Suprapubic skin (tissue), 4 donors: Measurements from ENCODE around the gene RGS12. TPM values are rescaled to one million over a fixed set of nuclear protein-coding genes. Genes with fewer than 3 reads are reported as not detected.

Source experiments
- DNase-seq, 2 donors: peaks; one replicate each; pipeline ENCODE4 v3.0.0-alpha.2; 2019; ENCODE audit warnings: low spot score in 2 of 2
- H3K27ac ChIP-seq: fragments of 200-600 bp; sonication (generic); one replicate; pipeline ENCODE4 v1.5.1; 2019
- H3K27me3 ChIP-seq: fragments of 200-600 bp; sonication (generic); one replicate; pipeline ENCODE4 v1.5.1; 2019
- H3K36me3 ChIP-seq: fragments of 200-600 bp; sonication (generic); one replicate; pipeline ENCODE4 v1.5.1; 2019
- H3K4me1 ChIP-seq: fragments of 200-600 bp; sonication (generic); one replicate; pipeline ENCODE4 v1.5.1; 2019
- H3K4me3 ChIP-seq: fragments of 200-600 bp; sonication (generic); one replicate; pipeline ENCODE4 v1.5.1; 2019; ENCODE audit warnings: mild to moderate bottlenecking
- H3K9me3 ChIP-seq: fragments of 200-600 bp; sonication (generic); one replicate; pipeline ENCODE4 v1.5.1; 2019
- CTCF ChIP-seq, 2 donors: fragments of 200-600 bp in 1 of 2; fragments of 450-650 bp in 1 of 2; sonication (generic) in 1 of 2; IDR thresholded peaks; one replicate each; pipeline ENCODE4 v1.5.1; 2016 to 2019; ENCODE audit warnings: antibody characterized with exemption in 2 of 2, mild to moderate bottlenecking in 1 of 2, moderate library complexity in 1 of 2
- EP300 ChIP-seq: sonication (generic); formaldehyde crosslinking; IDR thresholded peaks from one replicate; pipeline ENCODE4 v1.6.1; 2017; ENCODE audit warnings: antibody characterized with exemption
- POLR2A ChIP-seq, 2 donors: fragments of 450-650 bp; IDR thresholded peaks; one replicate each; pipeline ENCODE4 v1.6.1; 2017; ENCODE audit warnings: antibody characterized with exemption in 2 of 2, mild to moderate bottlenecking in 2 of 2, moderate library complexity in 2 of 2
- POLR2AphosphoS5 ChIP-seq, 3 donors: sonication (generic); formaldehyde crosslinking; IDR thresholded peaks; one replicate each; pipeline ENCODE4 v1.6.1; 2017; ENCODE audit warnings: antibody characterized with exemption in 3 of 3
- WGBS: methylation state at CpG from one replicate; pipeline ENCODE4 v1.1.5; 2018; 5-methylcytosine and 5-hydroxymethylcytosine counted together
- total RNA-seq, 4 donors: library from RNA; depleted of rRNA; stranded (reverse); fragments of >200 nt; gene quantifications; one replicate each; pipeline ENCODE4 v1.1.0, GENCODE V29; 2016

The RGS12 gene
- total RNA-seq, 4 donors from 2014 or later = 65.8 to 246 (median 118) TPM

GRCh38 chr4:3305610-3306371, 13.0 kb downstream of the RGS12 start:
- no peaks in the 10 kb centered on the region for H3K27me3 ChIP-seq
- peak in 1 of 2 donors; percentile 71 for DNase-seq
- no peak overlapping the region for H3K27ac ChIP-seq
- H3K4me1 ChIP-seq = peaks cover 26% of the 10 kb centered on the region
- WGBS = 72% methylated on average over 9 of the region's 9 CpGs
- H3K9me3 ChIP-seq = no peaks in the 10 kb centered on the region
- no peak overlapping the region for H3K4me3 ChIP-seq
- TF ChIP-seq POLR2A (IDR thresholded peaks at IDR 0.05) (no peak), EP300 (no peak), CTCF (IDR thresholded peaks at IDR 0.05) (no peak), POLR2AphosphoS5 (IDR thresholded peaks at IDR 0.05) (no peak)
- no peaks in the 10 kb centered on the region for H3K36me3 ChIP-seq

DNA sequence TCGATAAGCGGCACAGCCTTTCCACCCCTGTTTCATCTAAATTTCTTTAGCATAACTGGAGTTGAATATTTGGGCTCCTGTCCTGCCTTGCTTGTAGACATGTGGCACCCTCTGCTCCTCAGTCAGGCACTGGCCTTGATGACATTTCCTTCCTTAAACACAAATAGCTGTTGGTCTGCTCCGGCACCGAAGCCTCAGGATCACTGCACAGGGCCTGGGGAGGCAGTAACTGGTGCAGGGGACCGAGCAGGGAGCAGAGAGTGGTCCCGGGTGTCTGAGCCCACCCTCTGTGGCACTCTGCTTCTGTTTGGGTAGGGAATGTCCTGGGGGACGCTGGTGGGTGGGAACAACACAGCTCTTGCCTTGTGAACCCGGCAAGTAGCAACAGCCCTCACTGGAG, 13.6 kb downstream of the RGS12 start:
- DNase-seq = peak; percentile 49 to 59
- Histone ChIP-seq H3K4me1 (peaks cover 26% of the 10 kb centered on the region), H3K36me3 (no peaks in the 10 kb centered on the region), H3K4me3 (no peak overlapping the region), H3K27me3 (no peaks in the 10 kb centered on the region), H3K9me3 (no peaks in the 10 kb centered on the region), H3K27ac (no peak overlapping the region)
- WGBS = 88% methylated on average over 8 of the region's 8 CpGs
- TF ChIP-seq POLR2A (IDR thresholded peaks at IDR 0.05) = no peak
- TF ChIP-seq CTCF (IDR thresholded peaks at IDR 0.05) = no peak
- no peak for TF ChIP-seq EP300

- no peaks in the 10 kb centered on the region for H3K36me3 ChIP-seq
- no peak overlapping the region for H3K27ac ChIP-seq
- H3K4me1 ChIP-seq = peaks cover 29% of the 10 kb centered on the region
- no peak for TF ChIP-seq CTCF (IDR thresholded peaks at IDR 0.05)
- TF ChIP-seq EP300 = no peak
- TF ChIP-seq POLR2AphosphoS5 (IDR thresholded peaks at IDR 0.05) = no peak
- TF ChIP-seq POLR2A (IDR thresholded peaks at IDR 0.05) = no peak
- H3K4me3 ChIP-seq = no peak overlapping the region
- DNase-seq = peak in 1 of 2 donors; percentile 29
- no peaks in the 10 kb centered on the region for H3K9me3 ChIP-seq
- WGBS = 97% methylated on average over 20 of the region's 20 CpGs
- H3K27me3 ChIP-seq = no peaks in the 10 kb centered on the region
Measured at GRCh38 chr4:3307060-3307459, 14.2 kb downstream of the RGS12 start.

GRCh38 chr4:3307486-3307885, 14.7 kb downstream of the RGS12 start:
- Histone ChIP-seq H3K36me3 (no peaks in the 10 kb centered on the region), H3K4me1 (peaks cover 29% of the 10 kb centered on the region), H3K4me3 (no peak overlapping the region), H3K27ac (no peak overlapping the region), H3K9me3 (no peaks in the 10 kb centered on the region), H3K27me3 (no peaks in the 10 kb centered on the region)
- TF ChIP-seq EP300 (no peak), CTCF (IDR thresholded peaks at IDR 0.05) (no peak), POLR2A (IDR thresholded peaks at IDR 0.05) (no peak), POLR2AphosphoS5 (IDR thresholded peaks at IDR 0.05) (no peak)
- 70% methylated on average over 12 of the region's 12 CpGs for WGBS
- peak in 1 of 2 donors; percentile 29 for DNase-seq

DNA sequence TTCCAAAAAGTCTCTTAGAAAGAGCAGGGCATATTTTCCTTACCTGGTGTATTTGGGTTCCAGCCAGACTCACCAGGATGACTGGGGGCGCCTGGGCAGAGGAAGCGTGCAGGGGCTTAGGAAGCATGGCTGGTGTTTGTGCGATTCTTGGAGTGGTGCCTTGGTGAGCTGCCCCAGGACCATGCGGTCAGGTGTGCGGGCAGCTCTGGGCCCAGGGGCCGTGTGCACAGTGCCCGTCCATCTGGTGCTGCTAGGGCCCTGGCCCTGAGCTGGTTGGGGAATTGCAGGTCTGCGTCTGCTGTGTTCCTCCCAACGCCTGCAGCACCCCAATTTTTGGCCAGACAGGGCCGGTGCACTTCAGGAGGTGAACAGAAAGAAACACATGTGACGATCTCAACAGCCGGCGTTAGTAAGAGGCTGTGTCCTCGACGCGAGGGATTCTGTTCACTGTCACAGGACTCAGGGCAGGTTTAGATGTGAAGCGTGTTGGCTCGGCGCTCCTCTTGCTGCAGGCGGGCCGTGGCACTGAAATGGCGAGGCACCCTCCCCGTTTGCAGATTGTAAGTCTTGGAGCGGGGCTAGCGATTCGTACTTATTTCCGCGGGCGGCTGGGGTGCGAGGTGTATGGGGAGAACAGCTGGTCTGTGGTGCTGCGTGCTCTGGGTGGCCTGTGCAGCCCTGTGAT, 15.2 kb downstream of the RGS12 start:
- 92% methylated on average over 30 of the region's 31 CpGs for WGBS
- H3K9me3 ChIP-seq = no peaks in the 10 kb centered on the region
- no peak overlapping the region for H3K27ac ChIP-seq
- H3K4me1 ChIP-seq = peaks cover 29% of the 10 kb centered on the region
- H3K27me3 ChIP-seq = no peaks in the 10 kb centered on the region
- H3K4me3 ChIP-seq = no peak overlapping the region
- peak; percentile 43 to 65 for DNase-seq
- TF ChIP-seq POLR2A (IDR thresholded peaks at IDR 0.05) = no peak
- TF ChIP-seq POLR2AphosphoS5 (IDR thresholded peaks at IDR 0.05) = no peak
- no peak for TF ChIP-seq EP300
- no peak for TF ChIP-seq CTCF (IDR thresholded peaks at IDR 0.05)
- no peaks in the 10 kb centered on the region for H3K36me3 ChIP-seq
